ENCODE measurements around the gene MAST4.

MAST4 gene

DNA sequence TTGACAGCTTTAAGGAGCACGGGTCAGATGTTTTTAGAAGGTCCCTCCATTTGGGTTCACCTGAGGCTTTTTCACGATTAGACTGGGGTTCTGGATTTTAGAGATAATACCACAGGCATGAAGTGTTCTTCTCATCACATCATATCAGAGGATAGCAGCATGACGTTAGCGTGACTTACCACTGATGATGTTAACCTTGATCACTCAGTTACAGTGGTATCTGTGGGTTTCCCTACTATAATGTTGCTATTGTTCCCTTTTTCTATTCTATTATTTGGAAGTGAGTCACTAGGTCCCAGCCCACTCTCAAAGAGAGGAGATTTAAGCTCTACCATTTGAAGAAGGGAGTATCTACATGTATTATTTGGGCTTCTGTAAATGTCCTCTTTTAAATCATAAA, 300.0 kb downstream of the MAST4 start:
- TF ChIP-seq, protein P1, sequence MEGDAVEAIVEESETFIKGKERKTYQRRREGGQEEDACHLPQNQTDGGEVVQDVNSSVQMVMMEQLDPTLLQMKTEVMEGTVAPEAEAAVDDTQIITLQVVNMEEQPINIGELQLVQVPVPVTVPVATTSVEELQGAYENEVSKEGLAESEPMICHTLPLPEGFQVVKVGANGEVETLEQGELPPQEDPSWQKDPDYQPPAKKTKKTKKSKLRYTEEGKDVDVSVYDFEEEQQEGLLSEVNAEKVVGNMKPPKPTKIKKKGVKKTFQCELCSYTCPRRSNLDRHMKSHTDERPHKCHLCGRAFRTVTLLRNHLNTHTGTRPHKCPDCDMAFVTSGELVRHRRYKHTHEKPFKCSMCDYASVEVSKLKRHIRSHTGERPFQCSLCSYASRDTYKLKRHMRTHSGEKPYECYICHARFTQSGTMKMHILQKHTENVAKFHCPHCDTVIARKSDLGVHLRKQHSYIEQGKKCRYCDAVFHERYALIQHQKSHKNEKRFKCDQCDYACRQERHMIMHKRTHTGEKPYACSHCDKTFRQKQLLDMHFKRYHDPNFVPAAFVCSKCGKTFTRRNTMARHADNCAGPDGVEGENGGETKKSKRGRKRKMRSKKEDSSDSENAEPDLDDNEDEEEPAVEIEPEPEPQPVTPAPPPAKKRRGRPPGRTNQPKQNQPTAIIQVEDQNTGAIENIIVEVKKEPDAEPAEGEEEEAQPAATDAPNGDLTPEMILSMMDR (IDR thresholded peaks at IDR 0.05; ENCODE audit: unreplicated experiment in 3 of 3) = no peak
- H3K27ac Mint-ChIP-seq = no peak overlapping the region
- peaks cover 15% of the 10 kb centered on the region for H3K4me1 Mint-ChIP-seq
- H3K27me3 Mint-ChIP-seq (ENCODE audit: low read depth) = no peaks in the 10 kb centered on the region
- no peak overlapping the region for H3K4me3 Mint-ChIP-seq
- H3K36me3 Mint-ChIP-seq (ENCODE audit: low read depth) = no peaks in the 10 kb centered on the region
- H3K9me3 Mint-ChIP-seq = no peaks in the 10 kb centered on the region

DNA sequence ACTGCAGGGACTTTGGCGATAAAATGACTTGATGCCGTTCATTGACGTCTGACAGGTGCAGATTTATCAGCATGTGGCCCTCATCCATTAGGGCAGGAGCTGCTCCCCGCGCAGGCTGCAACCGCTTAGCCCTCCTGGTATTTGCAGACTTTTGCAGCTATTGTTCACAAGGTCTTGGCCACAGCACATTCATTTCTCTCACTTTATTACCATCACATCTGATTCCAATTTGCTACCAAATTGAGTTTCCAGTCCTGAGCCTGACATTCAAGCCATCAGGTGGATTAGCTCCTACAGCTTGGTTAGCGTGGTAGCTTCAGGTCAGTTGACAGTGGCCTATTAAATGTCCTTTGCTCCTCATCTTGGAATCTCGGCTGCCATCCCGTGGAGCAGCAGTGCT, 301.2 kb downstream of the MAST4 start:
- TF ChIP-seq, protein P1 (IDR thresholded peaks at IDR 0.05; ENCODE audit: unreplicated experiment in 3 of 3) = no peak
- Mint-ChIP-seq H3K9me3 (no peaks in the 10 kb centered on the region), H3K27ac (peak overlapping the region in 2 of 3 experiments; percentile 4 to 18), H3K4me1 (peaks cover 10% of the 10 kb centered on the region), H3K4me3 (no peak overlapping the region), H3K36me3 (ENCODE audit: low read depth) (no peaks in the 10 kb centered on the region), H3K27me3 (ENCODE audit: low read depth) (no peaks in the 10 kb centered on the region)

DNA sequence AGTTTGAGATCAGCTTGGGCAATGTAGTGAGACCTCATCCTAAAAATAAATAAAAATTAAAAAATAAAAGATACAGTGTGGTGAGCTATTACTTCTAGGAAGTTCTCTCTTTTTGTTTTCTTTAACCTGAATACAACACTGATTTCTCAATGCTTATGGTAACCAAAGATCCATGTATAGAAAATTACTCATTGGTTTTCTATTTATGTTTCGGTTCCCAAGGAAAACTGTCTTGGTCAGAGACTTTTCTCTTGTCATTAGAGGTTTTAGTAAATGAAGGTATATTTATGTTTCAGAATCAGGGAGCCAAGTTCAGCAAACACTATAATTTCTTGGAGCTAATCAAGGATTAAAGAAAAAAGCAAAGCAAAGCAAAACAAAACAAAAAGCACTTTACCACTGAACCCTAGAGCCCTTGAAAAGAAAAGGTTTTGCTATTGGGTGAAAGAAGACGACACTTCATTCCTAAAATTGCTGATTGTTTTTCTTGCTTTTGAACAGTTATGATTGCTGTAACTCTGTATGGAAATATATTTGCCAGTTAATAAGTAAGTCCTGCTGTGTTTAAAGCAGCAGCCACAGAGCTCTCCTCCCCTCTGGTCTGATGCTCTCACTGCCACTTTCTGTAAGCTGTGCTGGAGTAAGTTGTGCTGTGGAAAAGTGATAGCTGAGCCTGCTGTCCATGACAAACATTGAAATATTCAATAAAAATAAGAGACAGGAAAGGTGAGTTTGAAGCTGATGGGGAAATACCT, 302.2 kb downstream of the MAST4 start:
- TF ChIP-seq, protein P1 (IDR thresholded peaks at IDR 0.05; ENCODE audit: unreplicated experiment in 3 of 3) = no peak
- peaks cover 10% of the 10 kb centered on the region for H3K4me1 Mint-ChIP-seq
- no peaks in the 10 kb centered on the region for H3K36me3 Mint-ChIP-seq (ENCODE audit: low read depth)
- H3K9me3 Mint-ChIP-seq = no peaks in the 10 kb centered on the region
- H3K4me3 Mint-ChIP-seq = no peak overlapping the region
- H3K27me3 Mint-ChIP-seq (ENCODE audit: low read depth) = no peaks in the 10 kb centered on the region
- H3K27ac Mint-ChIP-seq = peak overlapping the region in 2 of 3 experiments; percentile 32 to 51

DNA sequence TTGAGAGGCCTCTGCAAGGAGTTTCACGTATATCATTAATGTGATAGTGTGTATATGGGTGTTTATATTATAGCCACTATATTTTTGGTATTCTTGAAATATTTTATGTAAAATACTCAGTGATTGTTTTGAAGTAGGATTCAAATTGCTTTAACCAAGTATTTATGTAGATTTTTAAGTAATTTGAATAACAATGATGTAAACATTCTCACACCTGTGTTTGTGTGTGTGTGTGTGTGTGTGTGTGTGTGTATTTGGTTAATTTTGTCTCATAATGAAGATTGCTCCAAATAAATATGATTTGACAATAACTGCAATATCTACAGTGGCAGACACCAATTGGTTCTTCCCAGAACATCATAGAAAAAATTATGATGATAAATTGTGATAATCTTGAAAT, 307.0 kb downstream of the MAST4 start:
- no peaks in the 10 kb centered on the region for H3K9me3 Mint-ChIP-seq
- H3K27me3 Mint-ChIP-seq (ENCODE audit: low read depth) = no peaks in the 10 kb centered on the region
- no peak overlapping the region for H3K4me3 Mint-ChIP-seq
- peaks cover 10% of the 10 kb centered on the region for H3K4me1 Mint-ChIP-seq
- H3K36me3 Mint-ChIP-seq (ENCODE audit: low read depth) = no peaks in the 10 kb centered on the region
- no peak overlapping the region for H3K27ac Mint-ChIP-seq
- TF ChIP-seq, protein P1 (IDR thresholded peaks at IDR 0.05; ENCODE audit: unreplicated experiment in 3 of 3) = no peak

DNA sequence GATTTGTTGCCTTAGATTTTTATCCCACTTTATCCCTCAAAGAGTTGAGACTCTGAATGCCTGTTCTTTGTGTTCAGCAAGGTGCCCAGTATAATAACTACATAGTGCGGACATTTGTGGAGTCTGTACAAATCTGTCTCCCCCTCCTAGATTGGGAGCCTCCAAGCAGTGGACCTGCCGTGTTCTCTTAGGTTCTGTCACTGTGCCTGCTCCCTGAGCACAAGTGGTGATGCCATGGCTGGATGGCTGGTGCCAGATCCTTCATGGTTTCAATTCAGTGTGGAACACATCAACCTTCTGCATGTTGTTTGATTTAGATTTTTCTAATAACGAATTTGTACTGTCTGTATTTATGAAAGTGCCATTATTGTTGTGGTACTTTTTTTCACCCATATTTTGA, 307.5 kb downstream of the MAST4 start:
- TF ChIP-seq, protein P1 (IDR thresholded peaks at IDR 0.05; ENCODE audit: unreplicated experiment in 3 of 3) = no peak
- Mint-ChIP-seq H3K36me3 (ENCODE audit: low read depth) (no peaks in the 10 kb centered on the region), H3K4me3 (no peak overlapping the region), H3K27me3 (ENCODE audit: low read depth) (no peaks in the 10 kb centered on the region), H3K9me3 (no peaks in the 10 kb centered on the region), H3K27ac (no peak overlapping the region), H3K4me1 (peaks cover 6% of the 10 kb centered on the region)

DNA sequence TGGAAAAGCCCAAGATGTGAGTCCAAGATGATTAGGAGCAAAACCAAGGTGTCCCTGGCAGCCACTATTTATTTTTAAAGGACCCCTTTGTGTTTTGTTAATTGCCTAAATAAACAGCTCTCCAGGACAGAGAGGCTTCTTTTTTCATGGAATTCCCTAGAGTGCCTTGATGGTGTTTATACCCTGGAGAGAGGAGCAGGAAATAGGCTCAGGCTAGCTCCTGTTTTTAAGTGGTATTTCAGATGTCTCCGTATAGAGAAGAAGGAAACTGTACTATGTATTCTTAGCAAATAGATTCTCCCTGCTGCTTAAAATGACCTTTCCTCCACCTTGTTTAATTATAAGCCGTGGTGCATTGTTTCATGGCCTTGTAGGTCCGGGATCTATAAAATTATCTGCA, 308.0 kb downstream of the MAST4 start:
- Mint-ChIP-seq H3K4me1 (peaks cover 4% of the 10 kb centered on the region), H3K9me3 (no peaks in the 10 kb centered on the region), H3K27me3 (ENCODE audit: low read depth) (no peaks in the 10 kb centered on the region), H3K27ac (no peak overlapping the region), H3K36me3 (ENCODE audit: low read depth) (no peaks in the 10 kb centered on the region), H3K4me3 (no peak overlapping the region)
- TF ChIP-seq, protein P1 (IDR thresholded peaks at IDR 0.05; ENCODE audit: unreplicated experiment in 3 of 3) = no peak

Data from nephron (organoid).